BLaER1 treated with 17β-estradiol and CSF1 and Interleukin-3, amounts not matched to agents 10 nM and 100 nM (cell line): ENCODE results near the gene BEST2.

Experiments
- H3K27ac ChIP-seq, 11 experiments: shearing (Covaris generic); formaldehyde crosslinking; 2 replicates each; pipeline ENCODE4 v1.8.1; 2022
- H3K27me3 ChIP-seq, 11 experiments: shearing (Covaris generic); formaldehyde crosslinking; 2 replicates each; pipeline ENCODE4 v1.8.1; 2022
- H3K36me3 ChIP-seq, 11 experiments: shearing (Covaris generic); formaldehyde crosslinking; 2 replicates each; pipeline ENCODE4 v1.8.1; 2022
- H3K4me1 ChIP-seq, 10 experiments: shearing (Covaris generic); formaldehyde crosslinking; 2 replicates each; pipeline ENCODE4 v1.8.1; 2022
- H3K4me2 ChIP-seq, 11 experiments: shearing (Covaris generic); formaldehyde crosslinking; 2 replicates each; pipeline ENCODE4 v1.8.1; 2022
- H3K4me3 ChIP-seq, 10 experiments: shearing (Covaris generic); formaldehyde crosslinking; 2 replicates each; pipeline ENCODE4 v1.8.1; 2022
- H3K9ac ChIP-seq, 11 experiments: shearing (Covaris generic); formaldehyde crosslinking; 2 replicates each; pipeline ENCODE4 v1.8.1; 2022
- H3K9me3 ChIP-seq, 11 experiments: shearing (Covaris generic); formaldehyde crosslinking; replicated peaks in 1 of 11; 2 replicates each; pipeline ENCODE4 v1.8.1; 2022
- H4K20me1 ChIP-seq, 11 experiments: shearing (Covaris generic); formaldehyde crosslinking; 2 replicates each; pipeline ENCODE4 v1.8.1; 2022
- Cebpa-rat ChIP-seq, 11 experiments: shearing (Covaris generic); IDR thresholded peaks; 2 replicates each; pipeline ENCODE4 v1.8.1; 2022

Gene BEST2

DNA sequence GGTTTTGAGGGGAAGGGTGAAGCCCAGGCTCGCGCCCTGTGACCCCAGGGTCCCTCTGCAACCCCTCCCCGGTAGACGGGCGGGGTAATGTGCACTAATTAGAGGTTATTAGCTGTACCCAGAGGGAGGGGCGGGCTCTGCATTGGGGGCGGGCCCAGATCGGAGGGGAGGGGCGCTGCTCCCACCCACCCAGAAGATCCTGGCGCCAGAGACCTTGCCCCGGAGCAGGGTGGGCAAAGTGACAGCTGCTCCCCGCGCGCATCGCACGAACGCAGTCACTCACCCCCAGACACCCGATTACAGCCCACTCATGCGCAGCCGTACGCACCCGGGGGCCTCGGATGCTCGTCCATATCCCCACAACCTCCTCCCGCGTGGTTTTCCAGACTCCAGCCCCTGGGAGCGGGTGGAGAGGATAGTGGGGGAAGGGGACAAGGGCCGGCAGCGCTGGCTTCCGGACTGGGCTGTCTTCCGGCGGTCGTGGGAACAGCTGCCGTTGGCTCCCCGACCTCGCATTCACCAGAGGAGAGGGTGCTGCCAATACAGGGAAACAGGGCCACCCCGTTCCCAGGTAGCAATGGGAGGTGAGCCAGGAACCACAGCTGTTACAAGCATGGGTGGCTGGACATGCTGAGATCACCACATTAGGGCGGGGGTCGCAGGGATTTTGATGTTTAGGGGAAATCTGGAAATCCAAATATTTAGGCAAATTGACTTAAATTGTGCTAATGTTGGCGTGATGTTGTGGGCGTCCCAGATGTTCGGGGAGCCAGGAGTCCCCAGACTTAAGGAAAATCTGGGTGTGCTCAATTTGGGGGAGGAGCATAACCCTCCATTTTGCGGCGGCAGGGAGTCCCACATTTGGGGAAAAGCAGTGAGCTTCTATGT lies 26.7 kb downstream of the BEST2 start:
- no peak for TF ChIP-seq Cebpa-rat (IDR thresholded peaks at IDR 0.05)
- no peaks in the 10 kb centered on the region for H3K36me3 ChIP-seq
- no peaks in the 10 kb centered on the region for H3K27me3 ChIP-seq
- peak overlapping the region; percentile 67 to 89 (median 83) for H3K9ac ChIP-seq
- peak overlapping the region; percentile 56 to 79 (median 64) for H3K4me3 ChIP-seq
- H3K9me3 ChIP-seq, result no peaks in the 10 kb centered on the region
- H3K4me1 ChIP-seq, result peaks cover 56 to 77% (median 71%) of the 10 kb centered on the region in 10 experiments
- peak overlapping the region; percentile 83 to 98 (median 95) for H3K4me2 ChIP-seq
- H3K27ac ChIP-seq, result peak overlapping the region; percentile 73 to 93 (median 85)
- H4K20me1 ChIP-seq, result peaks cover 0 to 6% (median 0%) of the 10 kb centered on the region in 11 experiments; a peak in 2 of 22 replicates

DNA sequence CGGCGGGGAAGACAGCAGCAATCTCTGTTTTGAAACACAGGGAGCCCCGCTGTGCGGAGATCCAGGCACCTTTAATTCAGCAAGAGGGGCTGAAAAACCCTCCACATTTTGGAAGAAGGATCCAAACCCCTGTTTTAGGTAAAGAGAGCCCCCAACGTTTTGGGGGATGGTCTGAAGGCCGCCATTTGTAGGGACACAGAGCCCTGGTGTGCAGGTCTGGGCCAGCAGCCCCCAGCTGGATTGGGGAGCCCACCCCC lies 27.2 kb downstream of the BEST2 start:
- Histone ChIP-seq H3K9me3 (no peaks in the 10 kb centered on the region), H3K27ac (peak overlapping the region; percentile 73 to 93 (median 85)), H4K20me1 (peaks cover 0 to 6% (median 0%) of the 10 kb centered on the region in 11 experiments; a peak in 1 of 22 replicates), H3K27me3 (no peaks in the 10 kb centered on the region), H3K4me3 (peak overlapping the region in 9 of 10 experiments; percentile 56 to 79 (median 63); a peak in 16 of 20 replicates), H3K36me3 (no peaks in the 10 kb centered on the region), H3K4me1 (peaks cover 61 to 77% (median 71%) of the 10 kb centered on the region in 10 experiments), H3K4me2 (peak overlapping the region; percentile 83 to 98 (median 95)), H3K9ac (peak overlapping the region; percentile 67 to 89 (median 83))
- no peak for TF ChIP-seq Cebpa-rat (IDR thresholded peaks at IDR 0.05)

DNA sequence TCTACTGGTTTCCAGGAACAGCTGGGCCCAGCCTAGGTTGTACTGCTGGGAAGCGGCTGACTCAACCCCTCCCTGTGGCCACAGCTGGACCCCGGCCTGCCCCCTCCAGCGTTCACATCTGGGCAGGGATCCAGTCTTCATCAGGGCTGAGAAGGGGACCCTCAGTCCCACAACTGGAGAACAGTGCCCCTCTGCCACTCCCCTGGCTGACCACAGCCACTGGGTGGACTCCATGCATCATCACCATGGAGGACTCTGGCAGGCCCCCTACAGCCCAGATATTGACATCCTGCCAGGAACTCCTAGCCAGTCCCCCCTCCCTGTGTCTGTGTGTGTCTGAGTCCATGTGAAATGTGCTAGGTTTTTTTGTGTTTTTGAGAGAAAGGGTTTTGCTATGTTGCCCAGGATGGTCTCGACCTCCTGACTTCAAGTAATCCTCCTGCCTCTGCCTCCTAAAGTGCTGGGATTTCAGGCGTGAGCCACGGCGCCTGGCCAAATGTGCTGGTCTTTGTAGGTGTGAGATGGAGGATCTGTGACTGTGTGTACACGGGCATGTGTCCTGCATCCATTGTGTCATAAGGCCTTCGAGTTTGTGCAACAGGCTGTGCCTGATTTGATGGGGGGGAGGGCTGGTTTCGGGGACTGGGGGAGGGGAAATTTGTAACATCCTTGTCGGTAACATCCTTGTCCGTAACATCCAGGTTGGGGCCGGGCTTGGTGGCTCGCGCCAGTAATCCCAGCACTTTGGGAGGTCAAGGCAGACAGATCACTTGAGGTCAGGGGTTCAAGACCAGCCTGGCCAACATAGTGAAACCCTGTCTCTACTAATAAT lies 27.8 kb downstream of the BEST2 start:
- peak overlapping the region in 7 of 10 experiments; percentile 56 to 79 (median 67); a peak in 12 of 20 replicates for H3K4me3 ChIP-seq
- H3K9ac ChIP-seq, result peak overlapping the region; percentile 67 to 89 (median 83)

GRCh38 chr19:12782174-12782423 lies 30.5 kb downstream of the BEST2 start:
- peak overlapping the region; percentile 55 to 72 (median 66) for H3K4me3 ChIP-seq
- peaks cover 74 to 90% (median 84%) of the 10 kb centered on the region in 10 experiments for H3K4me1 ChIP-seq
- no peaks in the 10 kb centered on the region for H4K20me1 ChIP-seq
- H3K36me3 ChIP-seq, result no peaks in the 10 kb centered on the region
- H3K27ac ChIP-seq, result peak overlapping the region; percentile 98 to 100 (median 99)
- no peak for TF ChIP-seq Cebpa-rat (IDR thresholded peaks at IDR 0.05)
- peak overlapping the region; percentile 90 to 100 (median 99) for H3K4me2 ChIP-seq
- no peaks in the 10 kb centered on the region for H3K9me3 ChIP-seq
- peak overlapping the region; percentile 87 to 99 (median 96) for H3K9ac ChIP-seq
- no peaks in the 10 kb centered on the region for H3K27me3 ChIP-seq

More for the DNA sequence above, 27.8 kb downstream of the BEST2 start:
- H3K36me3 ChIP-seq, result no peaks in the 10 kb centered on the region
- no peaks in the 10 kb centered on the region for H3K9me3 ChIP-seq
- peaks cover 0 to 6% (median 0%) of the 10 kb centered on the region in 11 experiments; a peak in 1 of 22 replicates for H4K20me1 ChIP-seq
- peak overlapping the region; percentile 73 to 93 (median 85) for H3K27ac ChIP-seq
- no peak; a peak in 1 of 22 replicates for TF ChIP-seq Cebpa-rat (IDR thresholded peaks at IDR 0.05)
- peak overlapping the region; percentile 83 to 98 (median 95) for H3K4me2 ChIP-seq
- peaks cover 63 to 77% (median 72%) of the 10 kb centered on the region in 10 experiments for H3K4me1 ChIP-seq
- no peaks in the 10 kb centered on the region for H3K27me3 ChIP-seq

- Histone ChIP-seq H3K4me1 (peaks cover 76 to 91% (median 85%) of the 10 kb centered on the region in 10 experiments), H3K4me2 (peak overlapping the region; percentile 90 to 100 (median 99)), H3K27me3 (no peaks in the 10 kb centered on the region), H4K20me1 (no peaks in the 10 kb centered on the region), H3K36me3 (no peaks in the 10 kb centered on the region), H3K9ac (peak overlapping the region; percentile 87 to 99 (median 96)), H3K9me3 (no peaks in the 10 kb centered on the region), H3K4me3 (peak overlapping the region; percentile 55 to 72 (median 66)), H3K27ac (peak overlapping the region; percentile 98 to 100 (median 99))
- no peak for TF ChIP-seq Cebpa-rat (IDR thresholded peaks at IDR 0.05)
Measured at GRCh38 chr19:12782424-12783290, 31.1 kb downstream of the BEST2 start.

DNA sequence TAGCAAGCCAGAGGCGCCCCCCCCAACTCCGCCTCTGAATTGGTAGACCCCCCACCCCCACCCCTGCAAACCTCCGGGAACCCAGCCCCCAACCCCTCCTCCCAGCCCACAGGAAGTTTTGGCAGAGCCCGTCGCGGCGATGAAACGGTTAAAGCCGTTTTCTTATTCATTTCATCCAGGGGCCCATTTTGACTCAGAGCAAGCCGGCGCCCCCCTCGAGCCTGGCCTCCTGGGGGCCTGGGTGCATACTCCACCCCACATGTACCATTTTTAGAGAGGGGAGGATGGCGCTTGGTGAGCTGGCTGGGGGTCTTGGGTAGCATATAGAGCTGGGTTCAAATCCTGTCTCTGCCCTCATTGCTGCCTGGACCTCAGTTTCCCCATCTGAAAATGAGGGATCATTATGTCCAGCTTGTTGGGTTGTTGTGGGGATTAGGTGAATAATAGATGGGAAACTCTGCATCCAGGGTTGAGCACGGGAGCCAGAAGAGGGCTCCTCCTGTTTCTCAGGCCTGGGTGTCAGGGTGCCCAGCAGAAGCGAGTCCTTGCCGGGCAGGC lies 31.8 kb downstream of the BEST2 start:
- no peak for TF ChIP-seq Cebpa-rat (IDR thresholded peaks at IDR 0.05)
- Histone ChIP-seq H3K27ac (peak overlapping the region; percentile 98 to 100 (median 99)), H3K4me1 (peaks cover 83 to 92% (median 89%) of the 10 kb centered on the region in 10 experiments)

GRCh38 chr19:12783849-12784393 lies 32.3 kb downstream of the BEST2 start:
- Histone ChIP-seq H3K36me3 (no peaks in the 10 kb centered on the region), H3K27ac (peak overlapping the region; percentile 98 to 100 (median 99)), H4K20me1 (no peaks in the 10 kb centered on the region), H3K4me1 (peaks cover 82 to 92% (median 89%) of the 10 kb centered on the region in 10 experiments), H3K4me3 (peak overlapping the region in 8 of 10 experiments; percentile 61 to 72 (median 66); a peak in 8 of 20 replicates), H3K9ac (peak overlapping the region; percentile 92 to 99 (median 96)), H3K9me3 (no peaks in the 10 kb centered on the region), H3K27me3 (no peaks in the 10 kb centered on the region), H3K4me2 (peak overlapping the region; percentile 90 to 100 (median 99))
- TF ChIP-seq Cebpa-rat (IDR thresholded peaks at IDR 0.05), result no peak

More for the DNA sequence above, 31.8 kb downstream of the BEST2 start:
- no peaks in the 10 kb centered on the region for H3K27me3 ChIP-seq
- H3K36me3 ChIP-seq, result no peaks in the 10 kb centered on the region
- no peaks in the 10 kb centered on the region for H4K20me1 ChIP-seq
- peak overlapping the region; percentile 55 to 72 (median 66) for H3K4me3 ChIP-seq
- no peaks in the 10 kb centered on the region for H3K9me3 ChIP-seq
- peak overlapping the region; percentile 90 to 100 (median 99) for H3K4me2 ChIP-seq
- H3K9ac ChIP-seq, result peak overlapping the region; percentile 87 to 99 (median 96)

DNA sequence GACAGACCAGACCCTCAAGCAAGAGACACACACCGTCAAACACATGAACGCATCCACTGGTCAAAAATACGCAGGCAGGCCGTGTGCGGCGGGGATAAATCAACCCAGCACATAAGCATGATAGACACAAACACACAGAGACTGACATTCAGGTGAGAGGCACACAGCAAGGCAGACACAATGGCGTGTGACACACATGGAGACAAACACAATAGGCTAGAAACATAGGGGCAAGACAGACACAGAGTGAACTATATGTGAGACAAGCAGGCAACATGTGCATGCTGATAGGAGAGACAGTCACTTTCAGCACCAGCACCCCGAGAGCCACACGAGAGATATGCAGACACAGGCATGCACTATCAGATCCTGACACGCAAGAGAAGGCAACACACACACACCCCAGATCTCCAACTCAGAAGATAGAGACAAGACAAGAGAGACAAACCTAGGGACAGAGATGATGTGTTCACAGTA lies 32.8 kb downstream of the BEST2 start:
- Histone ChIP-seq H3K9ac (peak overlapping the region; percentile 92 to 99 (median 96)), H3K4me3 (peak overlapping the region in 2 of 10 experiments; percentile 15 to 35; a peak in 2 of 20 replicates), H3K4me2 (peak overlapping the region; percentile 90 to 100 (median 99)), H3K36me3 (no peaks in the 10 kb centered on the region), H3K27me3 (no peaks in the 10 kb centered on the region), H3K4me1 (peaks cover 81 to 92% (median 89%) of the 10 kb centered on the region in 10 experiments), H3K27ac (peak overlapping the region; percentile 98 to 100 (median 99)), H4K20me1 (no peaks in the 10 kb centered on the region), H3K9me3 (no peaks in the 10 kb centered on the region)
- no peak for TF ChIP-seq Cebpa-rat (IDR thresholded peaks at IDR 0.05)
